Suppressor macrophage treated with lipopolysaccharide for 4 hours (primary cell): ENCODE data around the gene SLC39A8.

ENCODE experiments used
- DNase-seq: peaks from one replicate; pipeline ENCODE4 v3.0.0-alpha.2; 2020

SLC39A8 gene

DNA sequence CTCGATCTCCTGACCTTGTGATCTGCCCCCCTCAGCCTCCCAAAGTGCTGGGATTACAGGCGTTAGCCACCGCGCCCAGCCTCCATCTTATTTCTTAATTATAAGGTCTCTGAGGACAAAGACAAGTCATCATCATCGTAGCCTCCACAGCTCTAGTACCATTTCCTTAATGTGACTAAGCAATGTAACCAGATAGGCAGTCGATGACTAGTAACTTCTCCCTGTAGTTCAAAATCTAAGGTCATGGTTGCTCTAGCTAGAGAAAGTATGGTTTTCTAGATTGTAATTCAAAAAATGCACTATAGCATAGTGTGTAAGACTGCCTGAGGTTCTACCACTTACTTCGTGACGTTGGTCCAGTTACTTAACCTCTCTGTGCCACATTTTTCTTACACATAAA is 6.9 kb downstream of the SLC39A8 start:
- DNase-seq: peak; percentile 43

DNA sequence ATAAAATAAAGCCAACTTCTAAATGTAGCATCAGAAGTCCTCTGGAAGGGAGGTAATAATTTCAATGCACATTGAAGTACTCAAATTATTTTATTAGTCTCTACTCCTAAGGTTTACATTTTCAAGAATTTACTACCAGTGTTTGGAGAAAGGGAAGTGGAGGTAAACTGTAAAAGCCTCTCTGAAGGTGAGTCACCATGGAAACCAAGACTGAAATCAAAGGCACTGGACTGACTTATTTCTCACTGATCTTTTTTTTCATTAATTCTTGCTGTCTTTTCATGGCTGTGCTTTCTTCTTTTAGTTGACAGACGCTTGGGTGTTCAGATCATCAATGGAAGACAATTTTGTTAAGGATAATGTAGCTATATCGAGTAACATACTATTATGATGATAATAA is 9.7 kb downstream of the SLC39A8 start:
- DNase-seq: peak; percentile 27

DNA sequence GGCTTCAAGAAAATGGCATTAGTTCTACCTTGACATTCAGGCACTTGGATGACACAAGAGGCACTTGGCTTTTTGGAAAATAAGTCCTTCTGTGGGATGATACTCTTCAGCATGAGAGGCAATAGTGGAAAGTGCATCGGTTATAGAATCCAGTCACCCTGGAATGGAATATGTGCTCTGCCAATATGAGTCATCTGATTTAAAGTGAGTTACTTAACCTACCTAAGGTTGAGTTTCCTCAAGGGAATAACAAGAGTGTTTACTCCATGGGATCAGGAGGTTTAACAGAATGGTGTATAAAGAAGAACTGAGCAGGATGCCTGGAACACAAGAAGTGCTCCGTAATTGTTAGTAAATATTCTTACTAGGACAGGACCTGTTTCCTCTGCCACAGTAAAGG is 10.7 kb downstream of the SLC39A8 start:
- no peak for DNase-seq

DNA sequence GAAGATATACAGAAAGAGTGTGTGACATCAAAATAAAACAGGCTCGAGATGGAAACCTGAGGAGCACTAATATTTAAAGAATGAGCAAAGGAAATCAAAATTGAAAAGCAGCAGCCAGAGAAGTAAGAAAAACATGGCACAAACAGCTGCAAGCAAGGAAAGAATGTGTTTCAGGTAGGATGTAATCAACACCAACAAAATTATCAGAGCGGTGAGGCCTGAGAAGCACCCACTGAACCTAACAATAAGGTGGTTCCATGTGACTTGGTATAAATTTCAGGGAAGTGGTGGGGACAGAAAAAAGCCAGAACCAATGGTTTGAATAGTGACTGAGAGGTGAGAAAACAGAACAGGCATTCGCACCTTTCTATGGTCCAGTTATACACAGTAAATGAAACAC is 11.5 kb downstream of the SLC39A8 start:
- no peak for DNase-seq

DNA sequence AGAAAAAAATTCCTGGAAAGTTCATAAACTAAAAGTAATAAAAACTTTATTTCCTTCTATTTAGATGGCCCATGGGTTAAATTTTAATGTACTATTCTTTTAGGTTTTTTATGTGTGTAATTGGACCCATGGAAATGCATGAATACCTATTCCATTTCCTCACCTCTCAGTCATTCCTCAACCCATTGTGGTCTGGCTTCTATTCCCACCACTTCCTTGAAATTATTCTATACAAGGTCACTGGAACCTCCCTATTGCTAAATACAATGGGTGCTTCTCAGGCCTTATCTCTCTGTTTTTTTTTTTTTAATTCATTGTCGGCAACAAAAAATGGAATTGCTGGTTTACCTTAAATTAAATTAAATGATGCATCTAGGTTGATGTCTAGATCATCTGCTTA is 17.2 kb downstream of the SLC39A8 start:
- no peak for DNase-seq

DNA sequence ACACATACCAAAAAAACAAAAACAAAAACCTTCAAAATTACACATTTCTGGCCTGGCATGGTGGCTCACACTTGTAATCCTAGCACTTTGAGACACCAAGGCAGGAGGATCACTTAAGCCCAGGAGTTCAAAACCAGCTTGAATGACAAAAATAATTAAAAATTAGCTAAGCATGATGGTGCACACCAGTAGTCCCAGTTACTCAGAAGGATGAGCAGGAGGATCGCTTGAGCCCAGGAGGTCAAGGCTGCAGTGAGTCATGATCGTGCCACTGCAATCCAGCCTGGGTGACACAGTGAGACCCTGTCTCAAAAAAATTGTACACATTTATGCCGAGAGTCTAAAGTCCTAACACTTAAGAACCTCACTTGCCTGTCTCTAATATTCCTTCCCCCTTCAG is 18.3 kb downstream of the SLC39A8 start:
- DNase-seq: no peak

DNA sequence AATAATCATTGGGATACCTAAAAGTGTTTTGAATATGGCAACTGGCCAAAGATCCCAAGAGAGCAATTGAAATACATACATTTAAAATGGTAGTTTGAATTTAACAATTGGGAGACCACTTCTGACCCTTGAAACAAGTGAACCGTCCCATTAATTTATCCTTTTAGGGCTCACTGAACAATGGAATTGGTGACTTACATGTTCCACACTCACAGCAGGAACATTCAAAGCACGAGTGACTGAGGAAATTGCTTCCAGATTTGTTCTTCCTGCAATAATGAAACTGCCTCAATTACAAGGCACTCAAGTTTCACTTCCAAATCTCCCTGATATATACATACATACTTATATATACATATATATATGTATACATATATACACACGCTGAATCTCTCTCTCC is 20.6 kb downstream of the SLC39A8 start:
- peak; percentile 62 for DNase-seq

DNA sequence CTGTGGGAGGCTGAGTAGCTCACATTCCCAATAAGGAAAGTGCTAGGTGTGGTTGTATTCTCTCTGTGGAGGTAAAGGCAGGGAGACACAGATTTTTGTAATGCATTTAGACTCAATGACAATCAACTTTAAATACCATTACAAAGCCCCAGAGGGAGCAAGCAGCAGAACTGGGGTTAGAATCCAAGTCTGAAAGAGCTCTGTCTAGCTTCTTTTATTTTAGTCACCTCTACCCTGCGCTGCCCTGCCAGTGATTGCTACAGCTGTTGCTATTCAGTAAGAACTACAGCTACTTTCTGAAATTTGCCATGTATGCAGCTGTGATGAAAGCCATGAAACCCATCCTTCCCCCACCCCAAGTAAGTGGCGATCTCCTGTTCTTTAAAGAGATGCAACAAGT is 22.5 kb downstream of the SLC39A8 start:
- no peak for DNase-seq

DNA sequence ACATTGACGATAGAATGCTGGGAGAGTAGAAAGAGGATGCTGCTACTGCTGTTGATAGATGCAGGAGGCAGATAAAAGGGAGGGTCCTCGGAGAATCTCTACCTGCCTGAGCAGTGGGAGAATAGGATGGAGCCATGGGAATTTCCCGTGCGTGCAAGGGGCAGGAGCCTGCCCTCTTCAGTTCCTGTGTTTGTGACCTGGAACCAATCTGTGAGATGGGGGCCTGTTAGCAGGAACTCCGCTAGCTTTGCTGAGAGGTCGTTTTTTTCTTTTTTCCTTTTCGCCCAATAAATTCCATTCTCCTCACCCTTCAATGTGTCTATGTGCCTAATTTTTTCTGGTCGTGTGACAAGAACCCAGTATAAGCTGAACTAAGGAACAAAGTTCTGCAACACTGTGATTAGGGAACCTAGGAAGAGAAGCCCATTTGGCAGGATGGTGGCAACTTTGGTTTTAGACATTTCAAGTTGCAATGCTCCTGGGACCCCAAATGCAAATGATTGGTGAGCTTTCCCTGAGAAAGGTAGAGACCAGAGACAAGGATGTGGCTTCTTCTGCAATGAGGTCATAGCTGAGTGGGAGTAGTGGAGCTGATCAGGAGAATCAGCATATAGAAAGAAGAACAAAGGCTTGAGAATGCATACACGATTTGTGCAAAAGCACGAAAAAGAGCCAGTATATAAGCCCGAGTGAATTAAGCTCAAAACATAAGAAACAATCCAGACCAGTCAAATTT is 23.9 kb downstream of the SLC39A8 start:
- peak; percentile 33 for DNase-seq

DNA sequence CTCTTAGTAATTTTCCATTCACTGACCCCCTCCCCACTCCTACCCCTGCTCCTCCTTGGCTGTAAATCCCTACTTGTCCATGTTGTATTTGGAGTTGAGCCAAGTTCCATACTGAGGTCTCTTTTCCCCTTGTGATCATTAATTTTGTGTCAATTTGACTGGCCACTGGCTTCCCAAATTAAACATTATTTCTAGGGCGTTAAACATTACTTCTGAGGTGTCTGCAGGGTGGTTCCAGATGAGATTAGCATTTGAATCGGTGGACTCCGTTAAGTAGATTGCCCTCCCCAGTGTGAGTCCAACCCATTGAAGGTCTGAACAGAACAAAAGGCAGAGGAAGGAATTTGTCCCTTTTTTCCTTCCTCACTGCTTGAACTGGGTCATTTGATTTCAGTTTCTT is 25.7 kb downstream of the SLC39A8 start:
- DNase-seq: no peak

DNA sequence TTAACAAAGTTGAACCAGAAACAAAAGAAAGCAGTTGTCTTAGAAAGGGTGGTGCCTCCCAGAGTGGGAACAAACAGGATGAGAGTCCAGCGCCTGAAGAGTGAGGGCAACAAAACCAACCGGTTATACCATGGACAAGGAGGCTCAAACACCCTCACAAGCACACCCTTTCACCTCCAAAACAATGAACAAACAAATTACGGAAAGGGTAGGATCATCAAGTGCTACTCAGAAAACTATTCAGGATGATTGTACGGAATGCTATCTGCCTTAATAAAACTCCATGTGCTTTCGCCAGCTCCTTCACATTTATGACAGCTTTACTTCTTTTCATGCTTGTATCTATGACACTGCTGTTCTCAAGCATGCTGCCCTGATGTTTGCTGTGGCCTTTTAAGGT is 26.8 kb downstream of the SLC39A8 start:
- DNase-seq: no peak

DNA sequence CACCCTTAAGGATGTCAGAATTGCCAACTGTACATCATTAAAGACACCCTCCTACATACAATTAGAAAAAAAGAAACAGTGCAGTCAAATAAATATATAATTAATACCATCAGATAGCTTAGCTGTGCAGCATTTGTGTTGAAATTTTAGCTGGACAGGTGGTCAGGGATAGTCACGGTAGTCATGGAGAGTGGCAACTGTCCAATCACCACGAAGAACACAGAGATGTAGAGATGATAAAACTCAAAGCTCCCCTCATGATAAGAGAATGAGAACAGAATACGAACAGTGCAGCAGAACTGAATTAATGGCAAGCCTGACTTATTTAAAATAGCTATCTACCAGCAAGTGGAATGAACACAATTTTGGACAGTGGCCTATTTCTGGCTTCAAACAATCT is 27.2 kb downstream of the SLC39A8 start:
- no peak for DNase-seq

DNA sequence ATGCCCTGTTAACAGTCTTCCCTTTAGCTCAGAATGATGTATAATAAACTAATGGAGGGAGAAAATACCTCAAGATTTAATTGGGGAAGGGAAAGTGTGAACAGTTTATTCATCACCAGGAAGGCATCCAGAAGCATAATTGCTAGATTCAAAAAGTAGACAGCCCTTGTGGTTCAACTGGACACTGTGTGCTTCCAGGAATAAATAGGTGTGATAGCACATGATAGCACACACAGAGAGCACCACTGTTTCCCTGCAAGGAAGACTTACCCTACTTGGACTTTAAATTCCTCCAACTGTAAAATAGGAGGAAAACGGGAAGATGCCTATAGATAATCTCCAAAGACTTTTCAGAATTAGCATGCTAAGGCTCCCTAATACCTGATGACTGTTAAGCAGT is 27.8 kb downstream of the SLC39A8 start:
- no peak for DNase-seq

DNA sequence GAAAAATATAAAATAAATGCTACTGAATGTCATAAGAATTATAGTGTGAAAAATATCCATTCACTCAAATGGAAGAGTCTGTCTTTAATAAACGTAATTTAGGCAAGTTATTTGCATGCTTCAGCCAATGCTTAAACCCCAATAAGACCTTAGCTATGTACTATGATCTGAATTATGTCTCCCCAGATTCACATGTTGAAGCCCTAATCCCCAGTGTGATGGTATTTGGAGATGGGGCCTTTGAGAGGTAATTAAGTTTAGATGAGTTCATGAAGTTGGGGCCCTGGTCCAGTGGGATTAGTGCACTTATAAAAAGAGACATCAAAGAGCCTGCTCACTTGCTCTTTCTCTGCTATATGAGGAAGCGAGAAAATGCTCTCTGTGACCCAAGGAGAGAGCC is 28.7 kb downstream of the SLC39A8 start:
- DNase-seq: no peak

DNA sequence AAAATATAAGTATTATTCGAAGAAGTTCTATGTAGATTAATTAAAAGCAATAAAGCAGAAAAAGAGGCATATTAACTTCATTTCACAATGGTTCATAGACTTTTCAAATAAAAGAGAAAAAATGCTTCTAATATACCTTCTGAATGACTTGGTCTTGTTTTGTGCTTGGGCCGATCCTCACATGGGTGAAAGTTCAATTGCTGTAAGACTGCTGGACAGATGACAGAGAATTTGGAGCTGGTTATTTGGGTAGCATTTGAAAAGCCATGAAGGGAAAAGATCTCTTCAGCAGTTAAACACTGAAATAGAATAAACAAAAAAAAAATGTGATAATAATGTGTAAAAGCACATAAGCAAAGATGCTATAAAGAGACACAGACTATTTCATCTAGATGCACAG is 29.8 kb downstream of the SLC39A8 start:
- no peak for DNase-seq

DNA sequence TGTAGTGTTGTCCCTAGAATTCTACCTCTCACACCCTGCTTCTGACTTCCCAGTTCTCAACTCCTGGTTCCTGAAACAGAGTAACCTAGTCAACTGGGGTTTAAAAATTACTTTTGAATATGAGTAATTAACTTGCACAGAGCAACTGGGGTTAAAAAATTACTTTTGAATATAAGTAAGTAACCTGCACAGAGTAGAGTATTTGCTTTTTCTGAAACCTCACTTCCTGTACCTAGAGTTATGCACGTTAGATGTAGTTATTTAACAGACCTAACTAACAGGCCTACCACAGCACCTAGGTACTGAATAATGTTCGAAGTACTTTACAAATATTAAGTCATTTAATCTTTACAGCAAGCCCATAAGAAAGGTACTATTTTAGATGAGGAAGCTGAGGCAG is 32.9 kb downstream of the SLC39A8 start:
- no peak for DNase-seq

DNA sequence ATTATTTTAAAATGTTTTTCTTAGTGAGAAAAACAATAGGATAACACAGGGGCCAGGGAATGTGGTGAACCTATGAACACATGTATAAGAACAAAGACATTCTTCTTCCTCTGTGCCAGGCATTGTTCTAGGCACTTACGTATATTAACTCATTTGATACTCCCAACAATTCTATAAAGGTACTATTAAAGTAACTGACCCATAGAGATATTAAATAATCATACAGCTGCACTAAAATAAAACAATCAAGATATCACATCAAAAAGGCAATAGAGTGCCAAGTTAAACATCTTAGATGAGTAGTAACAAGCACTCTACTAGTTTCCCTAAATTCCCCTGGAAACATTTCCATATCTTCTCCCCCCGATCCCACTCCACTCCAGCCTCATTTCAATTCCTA is 33.4 kb downstream of the SLC39A8 start:
- no peak for DNase-seq

DNA sequence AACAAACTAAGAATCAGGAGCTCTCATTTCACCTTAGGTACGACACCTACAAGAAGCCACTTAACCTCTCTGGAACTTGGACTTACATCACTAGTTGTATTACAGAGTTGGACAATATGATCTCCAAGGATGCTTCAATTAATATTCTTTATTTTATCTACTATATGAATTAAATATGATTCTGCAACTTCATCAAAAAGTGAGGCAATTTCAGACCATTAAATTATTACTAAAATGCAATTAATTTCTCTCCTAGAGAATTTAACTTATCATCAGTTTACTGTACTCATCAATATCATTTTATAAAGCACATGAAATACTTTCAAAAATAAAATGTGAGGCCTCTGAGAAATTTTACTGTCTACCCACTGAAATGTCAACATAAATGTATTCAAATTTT is 33.9 kb downstream of the SLC39A8 start:
- DNase-seq: no peak

DNA sequence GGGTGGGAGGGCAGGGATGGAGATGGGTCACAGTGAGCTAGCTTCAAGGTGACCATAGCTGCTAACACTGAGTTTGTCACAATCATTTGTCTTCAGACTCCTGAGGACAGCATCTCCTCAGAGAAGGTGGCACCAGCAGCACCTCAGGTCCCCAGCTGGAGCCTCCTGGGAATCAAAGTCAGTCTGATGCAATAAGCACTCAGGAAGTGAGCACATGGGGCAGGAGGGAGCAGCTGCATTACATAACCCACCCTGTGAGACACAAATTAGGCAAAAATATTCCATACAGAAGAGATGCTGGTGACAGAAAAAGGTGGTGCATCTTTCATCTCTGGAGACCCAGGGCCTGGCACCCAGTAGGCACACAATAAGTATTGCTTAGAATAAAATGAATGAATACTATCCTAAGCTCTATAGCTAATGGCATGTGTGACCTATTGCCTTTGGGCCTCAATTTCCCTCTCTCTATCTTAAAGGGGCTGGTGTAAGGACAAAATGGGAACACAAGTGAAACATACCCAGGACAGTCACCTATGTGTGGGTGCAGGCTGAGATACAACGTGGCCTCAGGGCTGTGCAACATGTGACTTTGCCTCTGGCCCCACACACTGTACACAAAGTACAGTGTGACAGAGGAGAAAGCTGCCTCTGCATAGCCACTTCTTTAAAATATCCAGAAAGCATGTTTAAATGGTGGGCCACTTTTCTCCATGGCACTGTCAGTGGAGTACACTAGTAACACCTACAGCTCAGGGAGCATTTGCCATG is 37.1 kb downstream of the SLC39A8 start:
- no peak for DNase-seq

DNA sequence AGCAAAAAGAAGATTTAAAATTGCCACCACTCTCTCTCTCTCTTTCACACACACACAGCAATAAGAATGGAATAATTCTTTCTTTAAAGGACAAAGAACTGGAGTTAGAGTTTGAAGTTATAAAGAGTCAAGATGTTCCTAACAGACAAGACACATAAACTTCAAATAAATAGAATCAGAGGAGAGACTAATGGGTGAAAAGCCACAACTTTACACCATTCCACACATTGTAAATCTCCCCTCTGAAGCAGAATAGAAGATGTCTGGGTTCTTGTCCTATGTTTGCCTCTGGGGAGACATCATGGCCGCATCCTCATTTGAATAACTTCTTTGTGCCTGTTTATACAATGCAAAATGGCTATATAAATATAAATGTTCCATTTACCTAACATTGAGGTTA is 39.6 kb downstream of the SLC39A8 start:
- DNase-seq: no peak

DNA sequence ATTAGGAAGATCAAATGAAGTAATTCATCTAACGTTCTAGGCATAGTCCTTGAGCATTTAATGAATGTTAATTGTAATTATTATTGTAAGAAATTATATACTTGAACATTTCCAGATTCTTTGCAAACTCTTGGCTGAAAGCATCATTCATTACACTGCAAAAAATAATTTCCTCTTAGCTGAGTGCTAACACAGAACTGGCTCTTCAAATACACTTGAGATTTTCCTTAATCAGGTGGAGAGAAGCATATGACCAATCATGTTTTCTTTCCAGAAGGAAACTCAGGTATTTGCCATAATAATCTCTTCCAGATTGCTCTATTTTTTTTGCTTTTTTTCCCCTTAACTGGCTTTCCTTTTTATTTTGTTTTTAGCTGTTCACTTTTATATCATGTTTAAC is 42.5 kb downstream of the SLC39A8 start:
- no peak for DNase-seq

DNA sequence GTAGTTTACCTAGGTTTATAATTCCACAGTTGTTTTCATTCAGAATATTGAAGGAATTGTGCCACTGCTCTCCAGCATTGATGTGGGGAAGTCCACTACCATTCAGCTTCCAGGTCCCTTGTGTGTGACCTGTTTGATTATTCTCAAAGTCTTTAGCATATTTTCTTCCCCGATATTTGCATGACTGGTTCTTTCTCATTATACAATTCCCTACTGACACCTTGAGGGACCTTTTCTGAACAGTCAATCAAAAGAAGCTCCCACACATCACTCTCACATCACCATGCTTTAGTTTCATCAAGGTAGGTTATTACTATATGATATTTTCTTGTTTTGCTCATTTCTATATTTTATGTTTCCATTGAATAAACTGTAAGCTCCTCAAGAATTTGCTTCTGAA is 44.1 kb downstream of the SLC39A8 start:
- no peak for DNase-seq

DNA sequence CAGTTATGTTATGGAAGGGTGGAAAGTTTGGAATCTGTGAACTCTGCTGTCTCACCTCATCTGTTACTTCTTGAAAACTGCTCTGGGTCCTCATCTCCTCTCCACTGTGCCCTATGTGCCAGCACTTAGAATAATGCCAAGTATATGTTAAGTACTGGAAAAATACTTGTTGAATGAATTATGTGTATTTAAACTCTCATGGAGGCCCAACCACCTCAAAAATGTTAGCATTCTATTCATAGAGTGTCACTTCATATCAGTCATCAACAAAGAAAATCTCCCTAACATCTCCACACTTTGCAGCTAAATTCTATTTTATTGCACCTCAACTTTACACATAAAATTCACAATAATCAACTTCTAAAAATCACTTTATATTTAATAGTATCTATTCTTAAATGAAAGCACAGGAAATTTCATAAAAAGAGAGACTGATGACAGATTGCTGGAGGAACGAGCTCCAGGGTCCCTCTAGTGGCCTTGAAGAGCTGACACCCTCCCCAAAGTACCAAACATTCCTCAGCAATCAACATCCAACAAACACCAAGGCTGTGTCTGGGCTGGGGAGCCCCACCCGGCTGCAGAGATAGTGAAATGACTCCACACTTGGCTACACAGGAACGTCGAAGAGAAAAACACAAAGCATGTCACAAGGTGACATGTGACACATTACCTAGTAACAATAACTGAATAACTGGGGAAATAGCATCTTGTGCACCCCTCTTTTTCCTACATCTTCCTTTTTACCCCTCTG is 45.8 kb downstream of the SLC39A8 start:
- DNase-seq: peak; percentile 44

DNA sequence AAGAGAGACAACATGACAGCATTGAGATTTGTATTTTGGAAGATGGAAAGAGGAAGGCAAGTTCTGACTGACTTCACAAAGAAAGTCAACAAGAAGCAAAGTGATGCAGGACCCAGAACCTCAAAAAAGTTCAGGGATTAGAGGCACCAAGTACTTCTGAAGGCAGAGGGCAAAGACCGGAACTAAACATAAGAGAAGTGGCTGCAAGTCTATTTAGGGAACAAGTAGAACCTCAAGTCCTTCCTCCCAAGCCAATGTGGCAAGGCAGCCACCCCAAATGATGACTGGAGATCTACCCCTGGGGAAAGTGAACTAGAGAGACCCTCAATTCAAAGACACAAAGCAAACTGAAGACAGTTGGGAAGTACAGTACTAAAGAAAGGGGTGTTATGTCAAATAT is 46.6 kb downstream of the SLC39A8 start:
- no peak for DNase-seq
